Measurements from ENCODE around the gene C1orf167. TPM values are rescaled to one million over a fixed set of nuclear protein-coding genes. Genes with fewer than 3 reads are reported as not detected.

Gene C1orf167
- total and polyA plus RNA-seq, 2 experiments from 2014 or later: 1.7 to 2.2 TPM

DNA sequence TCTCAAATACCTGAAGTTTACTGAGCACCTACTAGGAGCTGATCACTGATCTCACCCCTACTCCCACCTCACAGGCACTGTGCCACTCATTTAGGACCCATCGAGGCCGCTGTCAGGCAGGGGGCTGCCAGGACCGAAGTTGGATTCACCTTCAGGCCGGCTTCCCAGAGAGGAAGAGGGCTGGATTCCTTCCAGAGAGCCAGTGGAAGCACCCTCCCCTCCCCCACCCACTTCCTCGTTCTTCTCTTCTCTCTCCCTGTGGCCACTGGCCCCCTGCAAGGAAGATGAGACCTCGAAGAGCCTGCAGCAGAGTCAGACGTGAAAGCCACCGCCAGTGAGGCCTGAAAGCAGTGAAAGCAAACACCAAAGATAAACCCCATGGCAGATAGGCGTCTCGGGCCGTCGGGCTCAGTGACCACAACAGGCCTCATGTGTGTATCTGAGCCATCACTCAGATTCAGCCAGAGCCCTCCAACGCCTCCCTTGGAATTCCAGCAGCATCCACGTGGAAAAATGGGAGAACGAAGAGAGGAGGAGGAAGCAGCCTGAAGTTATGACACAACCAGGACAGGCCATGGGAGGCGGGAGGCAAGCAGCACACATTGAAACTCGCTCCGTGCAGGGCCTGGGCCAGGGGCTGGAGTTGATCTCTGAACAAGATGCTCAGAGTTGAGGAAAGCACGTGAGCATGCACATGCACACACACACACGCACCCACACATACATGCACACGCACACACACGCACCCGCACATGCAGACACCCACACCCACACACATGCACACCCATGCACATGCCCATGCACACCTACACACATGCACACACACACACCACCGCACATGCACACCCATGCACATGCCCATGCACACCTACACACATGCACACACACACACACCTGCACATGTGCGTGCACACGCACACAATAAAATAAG is 32.2 kb upstream of the C1orf167 start (continued):
- TF ChIP-seq ZNF462 (CRISPR knock-in tag; IDR thresholded peaks at IDR 0.05) (no peak), JUNB (IDR thresholded peaks at IDR 0.05; ENCODE audit: unreplicated experiment) (no peak), EZH2phosphoT487 (IDR thresholded peaks at IDR 0.05; ENCODE audit: unreplicated experiment) (no peak), STAT1 (IDR thresholded peaks at IDR 0.05; ENCODE audit: unreplicated experiment) (no peak), EZH2 (IDR thresholded peaks at IDR 0.05; ENCODE audit: low read depth, unreplicated experiment) (no peak)
- TF ChIP-seq, protein P1, sequence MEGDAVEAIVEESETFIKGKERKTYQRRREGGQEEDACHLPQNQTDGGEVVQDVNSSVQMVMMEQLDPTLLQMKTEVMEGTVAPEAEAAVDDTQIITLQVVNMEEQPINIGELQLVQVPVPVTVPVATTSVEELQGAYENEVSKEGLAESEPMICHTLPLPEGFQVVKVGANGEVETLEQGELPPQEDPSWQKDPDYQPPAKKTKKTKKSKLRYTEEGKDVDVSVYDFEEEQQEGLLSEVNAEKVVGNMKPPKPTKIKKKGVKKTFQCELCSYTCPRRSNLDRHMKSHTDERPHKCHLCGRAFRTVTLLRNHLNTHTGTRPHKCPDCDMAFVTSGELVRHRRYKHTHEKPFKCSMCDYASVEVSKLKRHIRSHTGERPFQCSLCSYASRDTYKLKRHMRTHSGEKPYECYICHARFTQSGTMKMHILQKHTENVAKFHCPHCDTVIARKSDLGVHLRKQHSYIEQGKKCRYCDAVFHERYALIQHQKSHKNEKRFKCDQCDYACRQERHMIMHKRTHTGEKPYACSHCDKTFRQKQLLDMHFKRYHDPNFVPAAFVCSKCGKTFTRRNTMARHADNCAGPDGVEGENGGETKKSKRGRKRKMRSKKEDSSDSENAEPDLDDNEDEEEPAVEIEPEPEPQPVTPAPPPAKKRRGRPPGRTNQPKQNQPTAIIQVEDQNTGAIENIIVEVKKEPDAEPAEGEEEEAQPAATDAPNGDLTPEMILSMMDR (conservative IDR thresholded peaks at IDR 0.05; ENCODE audit: low read depth in 2 of 2): no peak
